ENCODE measurements around the gene CDHR5.
"Not testable (repeated sequence)": the region's sequence is repeated elsewhere in the genome, so short reads cannot be mapped to it uniquely, and the experiment has no call there.

The CDHR5 gene

DNA sequence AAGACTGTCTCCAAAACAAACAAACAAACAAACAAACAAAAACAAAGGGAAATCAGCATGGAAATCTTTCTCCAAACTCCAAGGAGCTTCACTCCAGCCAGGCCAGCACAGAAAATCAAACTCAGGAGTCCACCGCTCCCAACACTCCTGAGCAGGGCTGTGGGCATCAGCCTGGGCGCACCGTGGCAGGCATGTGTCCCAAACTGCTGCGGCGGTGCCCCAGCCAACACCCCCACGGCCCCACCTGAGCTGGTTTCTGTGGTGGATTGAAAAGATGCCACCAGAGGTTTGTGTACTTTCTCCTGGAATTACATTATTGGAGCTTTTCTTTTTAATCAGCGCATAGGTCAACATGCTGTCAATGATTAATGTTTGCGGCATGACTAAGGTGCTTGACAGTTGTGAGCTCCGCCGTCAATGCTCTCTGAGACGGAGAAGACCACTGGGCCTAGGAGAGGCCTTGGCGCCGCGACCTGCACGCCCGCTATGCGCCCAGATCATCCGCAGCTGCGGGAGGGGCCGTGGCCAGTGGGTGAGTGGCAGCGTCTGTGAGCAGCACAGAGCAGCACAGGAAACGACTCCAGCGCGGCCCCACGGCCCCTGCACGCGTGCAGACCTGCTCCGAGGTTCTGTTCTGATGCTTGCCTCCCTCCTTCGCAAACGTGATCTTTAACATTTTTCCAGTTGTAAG, 30.4 kb upstream of the CDHR5 start:
- TF ChIP-seq, protein P1, sequence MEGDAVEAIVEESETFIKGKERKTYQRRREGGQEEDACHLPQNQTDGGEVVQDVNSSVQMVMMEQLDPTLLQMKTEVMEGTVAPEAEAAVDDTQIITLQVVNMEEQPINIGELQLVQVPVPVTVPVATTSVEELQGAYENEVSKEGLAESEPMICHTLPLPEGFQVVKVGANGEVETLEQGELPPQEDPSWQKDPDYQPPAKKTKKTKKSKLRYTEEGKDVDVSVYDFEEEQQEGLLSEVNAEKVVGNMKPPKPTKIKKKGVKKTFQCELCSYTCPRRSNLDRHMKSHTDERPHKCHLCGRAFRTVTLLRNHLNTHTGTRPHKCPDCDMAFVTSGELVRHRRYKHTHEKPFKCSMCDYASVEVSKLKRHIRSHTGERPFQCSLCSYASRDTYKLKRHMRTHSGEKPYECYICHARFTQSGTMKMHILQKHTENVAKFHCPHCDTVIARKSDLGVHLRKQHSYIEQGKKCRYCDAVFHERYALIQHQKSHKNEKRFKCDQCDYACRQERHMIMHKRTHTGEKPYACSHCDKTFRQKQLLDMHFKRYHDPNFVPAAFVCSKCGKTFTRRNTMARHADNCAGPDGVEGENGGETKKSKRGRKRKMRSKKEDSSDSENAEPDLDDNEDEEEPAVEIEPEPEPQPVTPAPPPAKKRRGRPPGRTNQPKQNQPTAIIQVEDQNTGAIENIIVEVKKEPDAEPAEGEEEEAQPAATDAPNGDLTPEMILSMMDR (IDR thresholded peaks at IDR 0.05; ENCODE audit: low read length, missing control alignments): no peak
- no peak for DNase-seq (ENCODE audit: low read depth)
- H3K4me3 ChIP-seq (replicated peaks; ENCODE audit: low read depth, low read length): no peak overlapping the region

DNA sequence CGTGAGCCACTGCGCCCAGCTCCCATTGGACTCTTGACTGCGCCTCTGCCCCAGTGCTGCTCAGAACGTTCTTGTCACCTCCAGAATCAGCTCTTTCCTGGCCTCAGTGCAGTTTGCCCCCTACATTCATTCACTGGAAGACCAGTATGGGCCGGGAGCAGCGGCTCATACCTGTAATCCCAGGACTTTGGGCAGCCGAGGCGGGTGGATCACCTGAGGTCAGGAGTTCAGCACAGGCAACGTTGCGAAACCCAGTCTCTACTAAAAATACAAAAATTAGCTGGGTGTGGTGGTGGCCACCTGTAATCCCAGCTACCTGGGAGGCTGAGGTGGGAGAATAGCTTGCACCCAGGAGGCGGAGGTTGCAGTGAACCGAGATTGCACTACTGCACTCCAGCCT, 29.7 kb upstream of the CDHR5 start:
- DNase-seq (ENCODE audit: low read depth); H3K4me3 ChIP-seq (replicated peaks; ENCODE audit: low read depth, low read length): not testable (repeated sequence)

DNA sequence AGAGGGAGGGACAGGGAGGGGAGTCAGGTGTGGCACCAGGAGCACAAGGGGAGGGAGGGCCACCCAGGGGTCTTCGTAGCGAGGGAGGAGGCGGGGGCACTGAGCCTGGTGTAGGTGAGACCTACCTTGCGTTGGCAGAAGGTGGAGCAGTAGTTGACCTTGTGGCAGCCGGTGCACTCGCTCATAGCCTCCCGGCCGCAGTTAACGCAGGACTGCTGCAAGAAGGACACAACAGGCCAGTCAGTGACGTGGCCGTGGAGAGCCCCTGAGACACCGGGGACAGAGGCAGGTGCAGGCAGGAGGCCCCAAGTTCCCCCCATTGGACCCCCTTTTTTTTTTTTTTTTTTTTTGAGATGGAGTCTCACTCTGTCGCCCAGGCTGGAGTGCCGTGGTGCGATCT, 29.1 kb upstream of the CDHR5 start:
- TF ChIP-seq, protein P1 (IDR thresholded peaks at IDR 0.05; ENCODE audit: low read length, missing control alignments): no peak
- H3K4me3 ChIP-seq (replicated peaks; ENCODE audit: low read depth, low read length): no peak overlapping the region
- no peak for DNase-seq (ENCODE audit: low read depth)

DNA sequence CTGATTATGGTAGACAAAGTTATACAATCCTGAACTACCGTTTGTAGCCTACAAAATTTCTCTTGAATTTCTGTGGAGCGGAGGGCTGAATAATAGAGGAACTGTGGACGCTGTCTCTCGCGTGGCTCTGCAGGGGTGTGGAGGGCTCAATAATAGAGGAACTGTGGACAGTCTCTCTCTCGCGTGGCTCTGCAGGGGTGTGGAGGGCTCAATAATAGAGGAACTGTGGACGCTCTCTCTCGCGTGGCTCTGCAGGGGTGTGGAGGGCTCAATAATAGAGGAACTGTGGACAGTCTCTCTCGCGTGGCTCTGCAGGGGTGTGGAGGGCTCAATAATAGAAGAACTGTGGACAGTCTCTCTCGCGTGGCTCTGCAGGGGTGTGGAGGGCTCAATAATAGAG, 28.4 kb upstream of the CDHR5 start:
- H3K4me3 ChIP-seq (replicated peaks; ENCODE audit: low read depth, low read length); DNase-seq (ENCODE audit: low read depth): not testable (repeated sequence)

DNA sequence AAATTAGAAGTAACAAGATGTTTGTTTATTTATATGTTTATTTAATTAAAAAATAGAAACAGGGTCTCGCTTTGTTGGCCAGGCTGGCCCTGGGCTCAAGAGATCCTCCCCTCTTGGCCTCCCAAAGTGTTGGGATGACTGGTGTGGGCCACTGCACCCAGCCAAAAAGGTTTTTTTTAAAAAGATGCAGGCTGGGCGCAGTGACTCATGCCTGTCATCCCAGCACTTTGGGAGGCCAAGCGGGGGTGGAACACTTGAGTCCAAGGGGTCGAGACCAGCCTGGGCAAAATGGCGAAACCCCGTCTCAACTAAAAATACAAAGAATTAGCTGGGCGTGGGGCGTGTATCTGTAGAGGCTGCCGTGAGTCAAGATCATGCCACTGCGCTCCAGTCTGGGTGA, 25.7 kb upstream of the CDHR5 start:
- DNase-seq (ENCODE audit: low read depth): no peak
- TF ChIP-seq, protein P1 (IDR thresholded peaks at IDR 0.05; ENCODE audit: low read length, missing control alignments): no peak
- no peak overlapping the region for H3K4me3 ChIP-seq (replicated peaks; ENCODE audit: low read depth, low read length)

DNA sequence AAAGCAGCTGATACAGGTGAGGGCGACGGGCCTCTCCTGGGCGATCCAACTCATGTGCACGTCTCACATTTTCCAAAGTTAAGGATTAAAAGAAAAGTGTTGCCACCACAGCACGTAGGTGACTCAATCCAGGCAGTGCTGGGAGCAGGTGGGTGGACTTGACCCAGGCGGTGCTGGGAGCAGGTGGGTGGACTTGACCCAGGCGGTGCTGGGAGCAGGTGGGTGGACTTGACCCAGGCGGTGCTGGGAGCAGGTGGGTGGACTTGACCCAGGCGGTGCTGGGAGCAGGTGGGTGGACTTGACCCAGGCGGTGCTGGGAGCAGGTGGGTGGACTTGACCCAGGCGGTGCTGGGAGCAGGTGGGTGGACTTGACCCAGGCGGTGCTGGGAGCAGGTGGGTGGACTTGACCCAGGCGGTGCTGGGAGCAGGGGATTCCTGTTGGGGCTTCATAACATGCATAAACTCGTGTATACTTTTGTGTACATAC, 23.0 kb upstream of the CDHR5 start:
- not testable (repeated sequence) for H3K4me3 ChIP-seq (replicated peaks; ENCODE audit: low read depth, low read length); DNase-seq (ENCODE audit: low read depth)

DNA sequence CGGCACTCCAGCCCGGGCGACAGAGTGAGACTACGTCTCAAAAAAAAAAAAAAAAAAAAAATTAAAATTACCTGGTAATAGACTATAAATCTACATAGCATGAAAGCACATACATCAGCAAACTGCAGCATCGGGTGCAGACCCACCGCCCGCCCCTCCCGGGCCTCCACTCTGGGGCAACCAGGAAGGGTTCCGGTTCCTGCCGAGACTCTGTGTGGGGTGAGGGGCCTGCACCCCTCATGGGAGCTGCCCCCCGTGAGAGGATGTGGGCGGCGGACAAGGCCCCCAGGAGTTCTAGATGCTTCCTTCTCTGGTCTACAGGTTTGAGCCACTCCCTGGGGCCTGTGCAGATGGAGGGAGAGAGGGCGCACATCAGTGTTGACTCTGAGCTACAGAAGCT, 21.5 kb upstream of the CDHR5 start:
- TF ChIP-seq, protein P1 (IDR thresholded peaks at IDR 0.05; ENCODE audit: low read length, missing control alignments): no peak
- no peak overlapping the region for H3K4me3 ChIP-seq (replicated peaks; ENCODE audit: low read depth, low read length)
- DNase-seq (ENCODE audit: low read depth): no peak

DNA sequence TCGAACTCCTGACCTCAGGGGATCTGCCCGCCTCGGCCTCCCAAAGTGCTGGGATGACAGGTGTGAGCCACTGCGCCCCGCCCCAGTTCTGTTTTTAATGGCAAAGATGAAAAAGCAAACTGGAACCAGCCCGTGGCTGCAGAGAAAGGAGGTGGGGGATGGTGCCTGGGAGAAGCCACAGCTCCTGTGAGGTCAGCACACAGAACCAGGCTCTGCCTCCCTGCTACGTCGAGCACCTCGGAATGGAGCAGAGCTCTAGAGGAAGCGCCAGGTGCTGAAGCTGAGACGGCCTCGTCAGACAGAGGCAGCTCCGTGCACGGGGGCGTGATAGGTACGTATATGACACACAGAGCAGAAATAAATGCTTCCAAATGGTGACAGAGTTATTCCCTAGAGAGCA, 20.8 kb upstream of the CDHR5 start:
- no peak overlapping the region for H3K4me3 ChIP-seq (replicated peaks; ENCODE audit: low read depth, low read length)
- DNase-seq (ENCODE audit: low read depth): no peak
- TF ChIP-seq, protein P1 (IDR thresholded peaks at IDR 0.05; ENCODE audit: low read length, missing control alignments): no peak
